Prostate gland (tissue), 2 donors: Measurements from ENCODE around the gene CD1B.
"Not testable (repeated sequence)": the region's sequence is repeated elsewhere in the genome, so short reads cannot be mapped to it uniquely, and the experiment has no call there.

Experiments used
- CTCF ChIP-seq, 4 experiments: fragments of 200-600 bp in 2 of 4; fragments of 450-650 bp in 2 of 4; sonication (generic) in 2 of 4; IDR thresholded peaks; 1 replicate in 3 of 4; 2 replicates in 1 of 4; pipeline ENCODE4 v1.5.1; 2016 to 2019; ENCODE audit warnings: antibody characterized with exemption in 4 of 4, mild to moderate bottlenecking in 2 of 4, moderate library complexity in 2 of 4
- POLR2AphosphoS5 ChIP-seq: sonication (generic); formaldehyde crosslinking; IDR thresholded peaks from one replicate; pipeline ENCODE4 v1.6.1; 2017; ENCODE audit warnings: antibody characterized with exemption

GRCh38 chr1:158336413-158336812 lies 5.1 kb upstream of the CD1B start:
- TF ChIP-seq CTCF (IDR thresholded peaks at IDR 0.05); POLR2AphosphoS5: not testable (repeated sequence)
